Measurements from ENCODE around the gene PCDHGA8.
"Not testable (repeated sequence)": the region's sequence is repeated elsewhere in the genome, so short reads cannot be mapped to it uniquely, and the experiment has no call there.

Gene PCDHGA8

DNA sequence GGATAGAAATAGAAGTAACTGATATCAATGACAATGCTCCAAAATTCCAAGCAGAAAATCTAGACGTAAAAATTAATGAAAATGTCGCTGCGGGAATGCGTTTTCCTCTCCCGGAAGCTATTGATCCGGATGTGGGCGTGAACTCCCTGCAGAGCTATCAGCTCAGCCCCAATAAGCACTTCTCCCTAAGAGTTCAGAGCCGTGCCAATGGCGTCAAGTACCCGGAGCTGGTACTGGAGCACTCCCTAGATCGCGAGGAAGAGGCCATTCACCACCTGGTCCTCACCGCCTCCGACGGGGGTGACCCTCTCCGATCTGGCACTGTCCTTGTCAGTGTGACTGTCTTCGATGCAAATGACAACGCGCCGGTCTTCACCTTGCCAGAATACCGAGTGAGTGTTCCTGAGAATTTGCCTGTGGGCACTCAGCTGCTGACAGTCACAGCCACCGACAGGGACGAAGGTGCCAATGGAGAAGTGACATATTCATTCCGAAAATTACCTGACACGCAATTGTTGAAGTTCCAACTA is 21.2 kb downstream of the PCDHGA8 start:
- TF ChIP-seq KLF7 (tag by site-specific recombination; IDR thresholded peaks at IDR 0.05; ENCODE audit: borderline replicate concordance) (no peak), GLIS2 (tag by site-specific recombination; IDR thresholded peaks at IDR 0.05) (no peak), SETDB1 (IDR thresholded peaks at IDR 0.05; ENCODE audit: insufficient read length, low read length) (no peak), ZNF747 (tag by site-specific recombination; IDR thresholded peaks at IDR 0.05) (no peak), ZNF530 (tag by site-specific recombination; IDR thresholded peaks at IDR 0.05; ENCODE audit: low read depth) (no peak), ZNF670 (tag by site-specific recombination; IDR thresholded peaks at IDR 0.05; ENCODE audit: low read depth) (no peak), ZNF571 (tag by site-specific recombination; IDR thresholded peaks at IDR 0.05) (no peak)
- TF ChIP-seq, protein P1, sequence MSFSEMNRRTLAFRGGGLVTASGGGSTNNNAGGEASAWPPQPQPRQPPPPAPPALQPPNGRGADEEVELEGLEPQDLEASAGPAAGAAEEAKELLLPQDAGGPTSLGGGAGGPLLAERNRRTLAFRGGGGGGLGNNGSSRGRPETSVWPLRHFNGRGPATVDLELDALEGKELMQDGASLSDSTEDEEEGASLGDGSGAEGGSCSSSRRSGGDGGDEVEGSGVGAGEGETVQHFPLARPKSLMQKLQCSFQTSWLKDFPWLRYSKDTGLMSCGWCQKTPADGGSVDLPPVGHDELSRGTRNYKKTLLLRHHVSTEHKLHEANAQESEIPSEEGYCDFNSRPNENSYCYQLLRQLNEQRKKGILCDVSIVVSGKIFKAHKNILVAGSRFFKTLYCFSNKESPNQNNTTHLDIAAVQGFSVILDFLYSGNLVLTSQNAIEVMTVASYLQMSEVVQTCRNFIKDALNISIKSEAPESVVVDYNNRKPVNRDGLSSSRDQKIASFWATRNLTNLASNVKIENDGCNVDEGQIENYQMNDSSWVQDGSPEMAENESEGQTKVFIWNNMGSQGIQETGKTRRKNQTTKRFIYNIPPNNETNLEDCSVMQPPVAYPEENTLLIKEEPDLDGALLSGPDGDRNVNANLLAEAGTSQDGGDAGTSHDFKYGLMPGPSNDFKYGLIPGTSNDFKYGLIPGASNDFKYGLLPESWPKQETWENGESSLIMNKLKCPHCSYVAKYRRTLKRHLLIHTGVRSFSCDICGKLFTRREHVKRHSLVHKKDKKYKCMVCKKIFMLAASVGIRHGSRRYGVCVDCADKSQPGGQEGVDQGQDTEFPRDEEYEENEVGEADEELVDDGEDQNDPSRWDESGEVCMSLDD (tag by site-specific recombination; IDR thresholded peaks at IDR 0.05): no peak
- no peak overlapping the region for H3K4me3 ChIP-seq (ENCODE audit: low read depth, low read length)
- ChIA-PET POLR2A (no interaction called here), CTCF (interaction anchor here (0.6 to 3.2 kb wide), 13 partner anchors 16 to 364 kb away, joined by 3 to 14 read pairs (median 5); partner anchors contain the start of genes PCDHGA12 and PCDHGB5)
- no peak overlapping the region for H3K27ac ChIP-seq (ENCODE audit: extremely low read depth, low read depth, low read length)
- H3K36me3 ChIP-seq (ENCODE audit: control insufficient read depth in 2 of 2, insufficient read depth in 1 of 2, low read length in 2 of 2): no peaks in the 10 kb centered on the region
- H3K9me3 ChIP-seq (ENCODE audit: control insufficient read depth, insufficient read depth, low read depth, low read length): no peaks in the 10 kb centered on the region
- H3K4me1 ChIP-seq (ENCODE audit: control insufficient read depth, insufficient read depth, low read length): no peaks in the 10 kb centered on the region

DNA sequence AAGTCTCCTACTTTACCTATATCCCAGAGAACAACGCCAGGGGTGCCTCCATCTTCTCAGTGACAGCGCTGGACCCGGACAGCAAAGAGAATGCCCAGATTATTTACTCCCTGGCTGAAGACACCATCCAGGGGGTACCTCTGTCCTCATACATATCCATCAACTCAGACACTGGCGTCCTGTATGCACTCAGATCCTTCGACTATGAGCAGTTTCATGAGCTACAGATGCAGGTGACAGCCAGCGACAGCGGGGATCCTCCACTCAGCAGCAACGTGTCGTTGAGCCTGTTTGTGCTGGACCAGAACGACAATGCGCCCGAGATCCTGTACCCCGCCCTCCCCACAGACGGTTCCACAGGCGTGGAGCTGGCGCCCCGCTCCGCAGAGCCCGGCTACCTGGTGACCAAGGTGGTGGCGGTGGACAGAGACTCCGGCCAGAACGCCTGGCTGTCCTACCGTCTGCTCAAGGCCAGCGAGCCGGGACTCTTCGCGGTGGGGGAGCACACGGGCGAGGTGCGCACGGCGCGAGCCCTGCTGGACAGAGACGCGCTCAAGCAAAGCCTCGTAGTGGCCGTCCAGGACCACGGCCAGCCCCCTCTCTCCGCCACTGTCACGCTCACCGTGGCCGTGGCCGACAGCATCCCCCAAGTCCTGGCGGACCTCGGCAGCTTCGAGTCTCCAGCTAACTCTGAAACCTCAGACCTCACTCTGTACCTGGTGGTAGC is 22.3 kb downstream of the PCDHGA8 start:
- CTCF ChIA-PET: interaction anchor here (1.0 to 3.2 kb wide), 4 partner anchors 17 to 143 kb away, joined by 4 to 14 read pairs (median 8); no protein-coding TSS in a partner anchor
- not testable (repeated sequence) for H3K4me3 ChIP-seq (ENCODE audit: low read depth, low read length)

DNA sequence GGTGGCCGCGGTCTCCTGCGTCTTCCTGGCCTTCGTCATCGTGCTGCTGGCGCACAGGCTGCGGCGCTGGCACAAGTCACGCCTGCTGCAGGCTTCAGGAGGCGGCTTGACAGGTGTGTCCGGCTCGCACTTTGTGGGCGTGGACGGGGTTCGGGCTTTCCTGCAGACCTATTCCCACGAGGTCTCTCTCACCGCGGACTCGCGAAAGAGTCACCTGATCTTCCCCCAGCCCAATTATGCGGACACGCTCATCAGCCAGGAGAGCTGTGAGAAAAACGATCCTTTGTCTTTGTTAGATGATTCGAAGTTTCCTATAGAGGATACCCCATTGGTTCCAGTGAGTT is 22.8 kb downstream of the PCDHGA8 start:
- H3K9me3 ChIP-seq (ENCODE audit: control insufficient read depth, insufficient read depth, low read depth, low read length); H3K4me3 ChIP-seq (ENCODE audit: low read depth, low read length); H3K4me1 ChIP-seq (ENCODE audit: control insufficient read depth, insufficient read depth, low read length); POLR2A ChIA-PET; CTCF ChIA-PET; H3K27ac ChIP-seq (ENCODE audit: extremely low read depth, low read depth, low read length); H3K36me3 ChIP-seq (ENCODE audit: control insufficient read depth in 2 of 2, insufficient read depth in 1 of 2, low read length in 2 of 2): not testable (repeated sequence)

More for the DNA sequence above, 22.3 kb downstream of the PCDHGA8 start:
- H3K36me3 ChIP-seq (ENCODE audit: control insufficient read depth in 2 of 2, insufficient read depth in 1 of 2, low read length in 2 of 2); H3K9me3 ChIP-seq (ENCODE audit: control insufficient read depth, insufficient read depth, low read depth, low read length); POLR2A ChIA-PET; H3K27ac ChIP-seq (ENCODE audit: extremely low read depth, low read depth, low read length); H3K4me1 ChIP-seq (ENCODE audit: control insufficient read depth, insufficient read depth, low read length): not testable (repeated sequence)

DNA sequence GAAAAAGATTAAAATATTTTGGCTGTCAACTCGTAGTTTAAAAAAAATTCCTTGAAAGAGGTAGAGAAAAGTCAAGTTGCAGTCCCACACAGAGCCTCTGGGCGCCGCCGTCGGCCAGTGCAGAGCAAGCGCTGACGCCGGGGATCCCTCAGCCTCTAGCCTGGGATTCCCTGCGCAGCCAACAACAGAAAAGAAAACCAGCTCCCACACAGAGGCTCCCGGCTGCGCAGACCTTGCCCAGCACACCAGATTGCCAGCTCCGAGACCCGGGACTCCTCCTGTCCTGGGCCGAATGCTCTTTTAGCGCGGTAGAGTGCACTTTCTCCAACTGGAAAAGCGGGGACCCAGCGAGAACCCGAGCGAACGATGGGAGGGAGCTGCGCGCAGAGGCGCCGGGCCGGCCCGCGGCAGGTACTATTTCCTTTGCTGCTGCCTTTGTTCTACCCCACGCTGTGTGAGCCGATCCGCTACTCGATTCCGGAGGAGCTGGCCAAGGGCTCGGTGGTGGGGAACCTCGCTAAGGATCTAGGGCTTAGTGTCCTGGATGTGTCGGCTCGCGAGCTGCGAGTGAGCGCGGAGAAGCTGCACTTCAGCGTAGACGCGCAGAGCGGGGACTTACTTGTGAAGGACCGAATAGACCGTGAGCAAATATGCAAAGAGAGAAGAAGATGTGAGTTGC is 25.2 kb downstream of the PCDHGA8 start, which contains the start of gene PCDHGB7:
PCDHGB7 (plus strand) TSS at position 184 of the 679 bp plus-strand sequence; CDS start at position 367, 183 bp downstream.
- H3K4me1 ChIP-seq (ENCODE audit: control insufficient read depth, insufficient read depth, low read length); H3K27ac ChIP-seq (ENCODE audit: extremely low read depth, low read depth, low read length); H3K9me3 ChIP-seq (ENCODE audit: control insufficient read depth, insufficient read depth, low read depth, low read length); POLR2A ChIA-PET; H3K36me3 ChIP-seq (ENCODE audit: control insufficient read depth in 2 of 2, insufficient read depth in 1 of 2, low read length in 2 of 2): not testable (repeated sequence)
- H3K4me3 ChIP-seq (ENCODE audit: low read depth, low read length): peak within 1 kb of the TSS; percentile 16; the same call in 1 of the 2 replicates
- CTCF ChIA-PET: interaction anchor here (0.6 to 7.0 kb wide), 20 partner anchors 10 to 552 kb away, joined by 3 to 160 read pairs (median 4); partner anchors contain the start of genes PCDHA11, PCDHGA1, PCDHGB1 and PCDHGB3
